ENCODE results near the gene NTHL1.

GRCh38 chr16:2040041-2040786 is 7.4 kb downstream of the NTHL1 start:
- TF ChIP-seq CTCF (conservative IDR thresholded peaks at IDR 0.05; ENCODE audit: low read depth, low read length) (no peak), RFX5 (IDR thresholded peaks at IDR 0.05; ENCODE audit: low read depth, low read length) (no peak), POLR2A (IDR thresholded peaks at IDR 0.05; ENCODE audit: low read depth, low read length) (no peak; the same call in 1 of the 2 replicates)
